SH-SY5Y (cell line): Measurements from ENCODE around the gene KLK1.

Source experiments
- GATA2 ChIP-seq: IDR thresholded peaks from 2 replicates; pipeline ENCODE4 v1.6.1; 2011; ENCODE audit warnings: mild to moderate bottlenecking, low read depth, low read length
- GATA3 ChIP-seq: IDR thresholded peaks from 2 replicates; pipeline ENCODE4 v1.6.1; 2011; ENCODE audit warnings: low read depth, mild to moderate bottlenecking, low read length, moderate library complexity

DNA sequence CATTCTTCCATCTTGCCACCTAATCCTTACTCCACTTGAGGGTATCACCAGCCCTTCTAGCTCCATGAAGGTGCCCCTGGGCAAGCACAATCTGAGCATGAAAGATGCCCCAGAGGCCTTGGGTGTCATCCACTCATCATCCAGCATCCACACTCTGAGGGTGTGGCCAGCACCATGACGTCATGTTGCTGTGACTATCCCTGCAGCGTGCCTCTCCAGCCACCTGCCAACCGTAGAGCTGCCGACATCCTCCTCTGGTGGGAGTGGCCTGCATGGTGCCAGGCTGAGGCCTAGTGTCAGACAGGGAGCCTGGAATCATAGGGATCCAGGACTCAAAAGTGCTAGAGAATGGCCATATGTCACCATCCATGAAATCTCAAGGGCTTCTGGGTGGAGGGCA, 28.0 kb upstream of the KLK1 start:
- TF ChIP-seq GATA2, result no peak
- no peak for TF ChIP-seq GATA3
